NCI-H2171 treated with DMSO at 0.1 percent for 48 hours (cell line): ENCODE results near the gene SEC22B.
"Not testable (repeated sequence)": the region's sequence is repeated elsewhere in the genome, so short reads cannot be mapped to it uniquely, and the experiment has no call there.

Experiments
- DNase-seq: peaks from one replicate; lab custom pipeline; 2025; lab: John Stamatoyannopoulos, UW

The SEC22B gene

DNA sequence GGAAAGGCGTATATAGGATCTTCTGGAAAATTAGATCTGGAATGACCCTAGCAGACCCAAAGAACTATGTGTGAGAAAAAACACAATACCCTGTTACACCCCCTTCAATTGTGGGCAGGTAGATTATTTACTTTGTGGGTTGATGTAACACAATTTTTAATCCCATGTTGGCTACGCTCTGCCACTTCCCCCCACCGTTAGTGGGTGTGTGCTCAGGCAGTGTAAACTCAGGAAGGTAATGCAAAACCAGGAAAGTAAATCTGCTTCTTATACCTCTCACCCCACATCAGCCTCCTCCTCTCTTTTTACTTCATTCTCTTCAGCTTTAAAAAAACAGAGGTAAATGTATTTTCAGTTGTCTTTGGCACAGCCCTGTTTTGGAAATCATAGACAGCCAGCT lies 63.2 kb downstream of the SEC22B start:
- DNase-seq = not testable (repeated sequence)

DNA sequence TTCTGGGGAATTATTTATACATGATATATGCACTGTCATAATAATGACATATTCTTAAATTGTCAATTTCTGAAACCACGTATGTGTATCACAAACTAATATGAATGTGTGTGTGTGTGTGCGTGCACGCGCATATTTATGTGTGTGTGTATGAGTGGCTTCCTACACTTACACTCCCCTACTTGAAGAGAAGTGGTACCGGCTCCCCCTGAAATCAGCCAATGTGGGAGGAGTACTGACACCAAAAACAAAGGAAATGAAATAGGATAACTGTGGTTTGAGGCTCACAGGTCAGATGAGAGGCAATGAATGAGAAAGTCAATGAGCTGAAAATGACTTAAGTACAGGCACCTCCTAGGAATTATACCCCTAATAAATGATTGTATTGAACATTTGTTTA lies 64.1 kb downstream of the SEC22B start:
- DNase-seq = not testable (repeated sequence)

DNA sequence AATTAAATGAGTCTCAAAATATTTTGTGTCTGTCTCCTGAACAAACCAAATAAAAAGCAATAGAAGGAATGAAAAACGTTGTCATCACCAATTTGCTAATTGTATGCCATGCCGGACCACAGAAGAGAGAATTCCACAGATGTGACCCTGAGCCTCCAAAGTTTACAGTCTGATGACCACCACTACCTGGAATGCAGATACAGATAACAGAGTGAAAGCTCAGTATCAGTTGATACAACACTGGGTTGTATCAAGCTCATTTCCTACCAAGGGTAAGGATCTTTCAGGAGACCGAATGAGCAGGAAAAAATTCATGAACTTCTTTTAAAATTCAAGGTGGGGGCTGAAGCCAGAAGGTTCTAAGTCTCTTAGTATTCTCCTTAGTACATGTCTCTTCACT lies 64.5 kb downstream of the SEC22B start:
- not testable (repeated sequence) for DNase-seq

DNA sequence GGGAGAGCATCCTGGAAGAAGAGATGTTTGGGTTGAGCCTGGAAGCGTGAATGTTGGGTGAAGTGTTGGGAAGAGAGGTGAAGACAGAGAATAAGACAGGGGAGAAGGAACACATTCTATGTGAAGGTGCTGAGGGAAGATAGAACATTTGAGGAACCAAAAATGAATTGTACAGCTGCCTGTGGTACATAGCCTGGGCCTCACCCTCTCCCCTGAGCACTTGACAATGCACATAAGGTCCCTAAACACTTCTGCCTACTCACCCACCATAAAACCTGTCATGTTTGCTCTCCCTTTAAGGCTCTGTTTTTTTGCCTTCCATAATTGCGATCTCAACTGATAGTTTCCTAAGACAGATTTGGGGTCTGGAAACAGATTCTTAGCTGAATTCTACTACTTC lies 65.3 kb downstream of the SEC22B start:
- not testable (repeated sequence) for DNase-seq

DNA sequence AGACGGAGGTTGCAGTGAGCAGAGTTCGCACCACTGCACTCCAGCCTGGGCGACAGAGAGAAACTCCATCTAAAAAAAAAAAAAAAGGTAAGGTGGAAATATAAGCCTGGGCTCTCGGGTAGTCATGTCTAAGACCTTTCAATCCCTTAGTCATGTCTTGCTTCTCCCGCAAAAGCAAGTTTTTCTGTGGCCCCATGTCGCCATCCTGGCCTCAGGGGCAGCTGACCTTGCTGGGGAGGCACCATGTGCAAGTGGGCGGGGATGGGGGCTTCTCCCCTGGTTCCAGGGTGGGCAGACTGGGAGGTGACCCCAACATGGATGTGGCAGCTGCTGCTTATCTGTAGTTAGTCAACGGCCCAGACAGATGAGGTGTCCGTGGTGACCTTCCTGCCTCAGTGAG lies 66.7 kb downstream of the SEC22B start:
- DNase-seq = not testable (repeated sequence)

DNA sequence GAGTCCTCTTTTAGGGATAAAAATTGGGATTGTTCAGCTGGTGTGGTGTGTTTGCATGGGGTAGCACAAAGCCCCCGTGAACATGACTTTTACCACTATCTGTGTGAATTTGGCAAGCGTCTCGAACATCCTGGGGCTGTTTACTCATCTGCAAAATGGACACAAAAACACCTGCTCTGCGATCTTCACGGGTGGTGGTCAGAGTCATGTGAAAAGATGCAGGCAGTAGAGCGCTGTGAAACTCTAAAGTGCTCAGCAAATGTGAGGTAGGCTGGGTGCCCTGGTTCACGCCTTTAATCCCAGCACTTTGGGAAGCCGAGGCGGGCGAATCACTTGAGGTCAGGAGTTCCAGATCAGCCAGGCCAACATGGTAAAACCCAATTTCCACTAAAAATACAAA lies 67.1 kb downstream of the SEC22B start:
- DNase-seq = not testable (repeated sequence)

DNA sequence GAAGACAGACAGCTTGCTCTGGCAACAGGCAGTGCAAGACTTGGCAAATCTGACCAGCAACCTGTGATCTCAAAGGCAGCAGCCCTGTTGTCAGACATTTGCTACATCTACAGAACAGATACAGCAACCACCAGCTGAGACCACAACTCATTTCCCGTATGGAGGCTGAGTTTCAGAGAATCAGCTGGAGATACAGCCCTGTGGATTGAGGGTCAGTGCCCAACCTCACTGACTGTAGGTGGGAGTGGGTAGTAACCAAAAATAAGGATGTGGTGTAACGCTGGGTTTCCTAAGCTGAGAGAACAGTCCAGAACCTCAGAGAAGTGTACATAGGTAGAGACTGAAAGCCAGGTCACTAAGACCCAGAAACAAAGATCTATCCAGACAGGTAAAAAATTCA lies 71.0 kb downstream of the SEC22B start:
- not testable (repeated sequence) for DNase-seq

DNA sequence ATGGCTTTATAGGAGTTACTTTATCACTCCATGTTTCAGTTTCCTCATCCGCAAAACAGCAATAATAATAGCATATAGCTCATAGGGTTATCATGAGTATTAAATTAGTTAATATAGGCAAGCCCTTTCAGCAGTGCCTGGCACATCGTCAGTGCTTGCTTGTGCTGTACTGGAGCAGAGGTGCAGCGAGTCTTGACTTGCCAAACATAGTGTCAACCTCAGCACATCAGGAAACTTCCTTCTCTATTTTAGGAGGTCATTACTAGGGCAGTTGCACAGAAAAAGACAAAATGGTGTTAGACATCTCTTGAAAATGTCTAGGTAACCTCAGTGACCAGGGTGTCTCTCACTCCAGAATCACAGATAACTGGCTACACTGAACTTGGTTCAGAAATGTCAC lies 72.6 kb downstream of the SEC22B start:
- DNase-seq = not testable (repeated sequence)

DNA sequence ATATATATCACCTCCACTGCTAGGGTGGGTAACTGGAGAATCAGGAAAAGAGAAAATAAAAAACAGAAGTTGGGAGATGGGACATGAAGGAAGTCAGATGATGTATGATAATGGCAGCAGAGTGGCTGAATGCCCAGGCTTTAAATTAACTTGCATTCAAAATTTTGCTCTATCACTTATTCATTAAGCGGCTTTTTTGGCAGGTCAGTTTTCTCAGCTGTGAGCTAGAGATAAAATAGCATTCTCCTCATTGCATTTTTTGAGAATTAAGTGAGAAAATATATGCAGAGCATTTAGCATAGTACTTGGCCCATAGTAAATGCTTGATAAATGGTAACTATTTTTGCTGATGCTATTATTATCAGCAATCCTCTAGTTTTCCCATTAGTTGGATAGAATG lies 74.7 kb downstream of the SEC22B start:
- not testable (repeated sequence) for DNase-seq
